ENCODE results near the gene COQ10A. TPM values are rescaled to one million over a fixed set of nuclear protein-coding genes. Genes with fewer than 3 reads are reported as not detected.

Gene COQ10A
- total RNA-seq, 1 donor from 2014 or later = 12.0 TPM

GRCh38 chr12:56244494-56244893 is 22.2 kb upstream of the COQ10A start:
- TF ChIP-seq CTCF (IDR thresholded peaks at IDR 0.05) = no peak
- ATAC-seq (no peak), DNase-seq (no peak)
- intact Hi-C loops (cut with DNase I) = no loop called here
- H3K27me3 ChIP-seq = no peaks in the 10 kb centered on the region
- H3K9me3 ChIP-seq = no peaks in the 10 kb centered on the region
- no peak overlapping the region for H3K27ac ChIP-seq
- peaks cover 100% of the 10 kb centered on the region for H3K36me3 ChIP-seq
- H3K4me1 ChIP-seq = no peaks in the 10 kb centered on the region
- H3K4me3 ChIP-seq = no peak overlapping the region

GRCh38 chr12:56247923-56248322 is 18.8 kb upstream of the COQ10A start:
- DNase-seq (no peak), ATAC-seq (no peak)
- intact Hi-C loops (cut with DNase I) = no loop called here
- peaks cover 100% of the 10 kb centered on the region for H3K36me3 ChIP-seq
- H3K4me3 ChIP-seq = no peak overlapping the region
- no peaks in the 10 kb centered on the region for H3K4me1 ChIP-seq
- no peaks in the 10 kb centered on the region for H3K27me3 ChIP-seq
- no peaks in the 10 kb centered on the region for H3K9me3 ChIP-seq
- TF ChIP-seq CTCF (IDR thresholded peaks at IDR 0.05) = no peak
- H3K27ac ChIP-seq = no peak overlapping the region

GRCh38 chr12:56248711-56249110 is 18.0 kb upstream of the COQ10A start:
- no peak overlapping the region for H3K27ac ChIP-seq
- no peak for DNase-seq
- no peak for TF ChIP-seq CTCF (IDR thresholded peaks at IDR 0.05)
- no peaks in the 10 kb centered on the region for H3K9me3 ChIP-seq
- intact Hi-C loops (cut with DNase I) = no loop called here
- no peaks in the 10 kb centered on the region for H3K4me1 ChIP-seq
- ATAC-seq = no peak
- H3K4me3 ChIP-seq = no peak overlapping the region
- peaks cover 100% of the 10 kb centered on the region for H3K36me3 ChIP-seq
- no peaks in the 10 kb centered on the region for H3K27me3 ChIP-seq

GRCh38 chr12:56252649-56253048 is 14.1 kb upstream of the COQ10A start:
- H3K27me3 ChIP-seq = no peaks in the 10 kb centered on the region
- H3K36me3 ChIP-seq = peaks cover 93% of the 10 kb centered on the region
- DNase-seq (no peak), ATAC-seq (no peak)
- peaks cover 12% of the 10 kb centered on the region for H3K4me1 ChIP-seq
- no peak for TF ChIP-seq CTCF (IDR thresholded peaks at IDR 0.05)
- H3K9me3 ChIP-seq = no peaks in the 10 kb centered on the region
- H3K27ac ChIP-seq = no peak overlapping the region
- intact Hi-C loops (cut with DNase I) = no loop called here
- H3K4me3 ChIP-seq = no peak overlapping the region

- Histone ChIP-seq H3K4me1 (peaks cover 12% of the 10 kb centered on the region), H3K4me3 (no peak overlapping the region), H3K27ac (no peak overlapping the region), H3K9me3 (no peaks in the 10 kb centered on the region), H3K36me3 (peaks cover 89% of the 10 kb centered on the region), H3K27me3 (no peaks in the 10 kb centered on the region)
- no peak for TF ChIP-seq CTCF (IDR thresholded peaks at IDR 0.05)
- DNase-seq (no peak), ATAC-seq (no peak)
- intact Hi-C loops (cut with DNase I) = no loop called here
Observed at GRCh38 chr12:56253091-56253490, 13.7 kb upstream of the COQ10A start.

GRCh38 chr12:56255671-56256070 is 11.1 kb upstream of the COQ10A start:
- H3K36me3 ChIP-seq = peaks cover 63% of the 10 kb centered on the region
- TF ChIP-seq CTCF (IDR thresholded peaks at IDR 0.05) = no peak
- no peak for ATAC-seq
- no peak overlapping the region for H3K27ac ChIP-seq
- intact Hi-C loops (cut with DNase I) = no loop called here
- no peaks in the 10 kb centered on the region for H3K27me3 ChIP-seq
- H3K9me3 ChIP-seq = no peaks in the 10 kb centered on the region
- no peak for DNase-seq
- peaks cover 18% of the 10 kb centered on the region for H3K4me1 ChIP-seq
- no peak overlapping the region for H3K4me3 ChIP-seq

All from upper lobe of right lung (tissue), 1 donor.